NCI-H146 treated with DMSO at 0.1 percent for 48 hours (cell line): Measurements from ENCODE around the gene TNRC6B.
"Not testable (repeated sequence)": the region's sequence is repeated elsewhere in the genome, so short reads cannot be mapped to it uniquely, and the experiment has no call there.

Experiments
- DNase-seq: peaks from one replicate; lab custom pipeline; 2025; ENCODE audit not compliant: unreplicated experiment; lab: John Stamatoyannopoulos, UW

Gene TNRC6B

GRCh38 chr22:40210818-40211217, 33.1 kb downstream of the TNRC6B start:
- no peak for DNase-seq

GRCh38 chr22:40211476-40212054, 33.8 kb downstream of the TNRC6B start:
- no peak for DNase-seq

- DNase-seq = no peak
These were observed 34.4 kb downstream of the TNRC6B start for GRCh38 chr22:40212121-40212520.

- peak; percentile 41 for DNase-seq
These were observed 35.8 kb downstream of the TNRC6B start for GRCh38 chr22:40213478-40213877.

- DNase-seq = no peak
These were observed 37.5 kb downstream of the TNRC6B start for GRCh38 chr22:40215266-40215665.

GRCh38 chr22:40216041-40216756, 38.5 kb downstream of the TNRC6B start:
- no peak for DNase-seq

- DNase-seq = no peak
These were observed 40.4 kb downstream of the TNRC6B start for GRCh38 chr22:40218152-40218551.

GRCh38 chr22:40218723-40219294, 41.1 kb downstream of the TNRC6B start:
- no peak for DNase-seq

GRCh38 chr22:40220316-40221054, 42.8 kb downstream of the TNRC6B start:
- DNase-seq = no peak

- no peak for DNase-seq
These were observed 43.3 kb downstream of the TNRC6B start for GRCh38 chr22:40221055-40221414.

- not testable (repeated sequence) for DNase-seq
These were observed 45.3 kb downstream of the TNRC6B start for GRCh38 chr22:40222979-40223378.

GRCh38 chr22:40224702-40225101, 47.0 kb downstream of the TNRC6B start:
- no peak for DNase-seq

- DNase-seq = no peak
These were observed 48.9 kb downstream of the TNRC6B start for GRCh38 chr22:40226620-40227019.

GRCh38 chr22:40231618-40232313, 54.0 kb downstream of the TNRC6B start:
- no peak for DNase-seq

GRCh38 chr22:40232624-40233023, 54.9 kb downstream of the TNRC6B start:
- no peak for DNase-seq

- no peak for DNase-seq
These were observed 56.2 kb downstream of the TNRC6B start for GRCh38 chr22:40233886-40234285.

GRCh38 chr22:40234658-40235057, 56.9 kb downstream of the TNRC6B start:
- no peak for DNase-seq

- DNase-seq = no peak
These were observed 57.6 kb downstream of the TNRC6B start for GRCh38 chr22:40235308-40235707.

GRCh38 chr22:40236131-40236665, 58.5 kb downstream of the TNRC6B start:
- DNase-seq = no peak

- no peak for DNase-seq
These were observed 59.5 kb downstream of the TNRC6B start for GRCh38 chr22:40237241-40237640.

- no peak for DNase-seq
These were observed 60.2 kb downstream of the TNRC6B start for GRCh38 chr22:40237788-40238424.
